Cortex of kidney (tissue), 1 donor: ENCODE data around the gene CACNA1A.
"Not testable (repeated sequence)": the region's sequence is repeated elsewhere in the genome, so short reads cannot be mapped to it uniquely, and the experiment has no call there.

Experiments
- DNase-seq: peaks from one replicate; lab custom pipeline; 2025; lab: John Stamatoyannopoulos, UW

The CACNA1A gene

DNA sequence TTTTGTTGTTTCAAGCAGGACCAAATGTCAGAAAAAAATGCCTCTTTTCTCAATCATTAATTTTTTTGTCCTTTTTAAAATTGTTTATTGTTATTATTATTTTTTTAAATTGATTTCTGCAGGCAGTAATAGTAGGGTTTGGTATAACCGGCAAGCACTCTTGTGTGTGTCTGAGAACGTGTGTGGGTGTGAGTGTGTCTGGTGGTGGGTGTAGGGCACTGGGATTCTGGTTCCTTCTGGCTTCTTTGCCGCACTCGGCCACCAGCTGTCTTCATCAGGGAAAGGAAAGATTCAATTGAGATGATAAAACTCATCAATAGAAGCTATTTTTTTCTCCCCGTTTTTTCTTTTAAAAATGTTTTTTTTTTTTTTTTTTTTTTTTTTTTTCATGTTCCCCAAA, 299.7 kb downstream of the CACNA1A start:
- no peak for DNase-seq

DNA sequence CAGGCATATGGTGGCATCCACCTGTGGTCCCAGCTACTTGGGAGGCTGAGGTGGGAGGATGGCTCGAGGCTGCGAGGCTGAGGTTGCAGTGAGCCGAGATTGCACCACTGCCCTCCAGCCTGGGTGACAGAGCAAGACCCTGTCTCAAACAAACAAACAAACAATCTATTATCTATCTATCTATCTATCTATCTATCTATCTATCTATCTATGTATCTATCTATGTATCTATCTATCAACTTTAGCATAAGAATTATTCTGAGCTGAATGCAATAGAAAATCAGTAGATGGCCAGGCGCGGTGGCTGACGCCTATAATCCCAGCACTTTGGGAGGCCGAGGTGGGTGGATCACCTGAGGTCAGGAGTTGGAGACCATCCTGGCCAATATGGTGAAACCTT, 304.2 kb downstream of the CACNA1A start:
- not testable (repeated sequence) for DNase-seq

DNA sequence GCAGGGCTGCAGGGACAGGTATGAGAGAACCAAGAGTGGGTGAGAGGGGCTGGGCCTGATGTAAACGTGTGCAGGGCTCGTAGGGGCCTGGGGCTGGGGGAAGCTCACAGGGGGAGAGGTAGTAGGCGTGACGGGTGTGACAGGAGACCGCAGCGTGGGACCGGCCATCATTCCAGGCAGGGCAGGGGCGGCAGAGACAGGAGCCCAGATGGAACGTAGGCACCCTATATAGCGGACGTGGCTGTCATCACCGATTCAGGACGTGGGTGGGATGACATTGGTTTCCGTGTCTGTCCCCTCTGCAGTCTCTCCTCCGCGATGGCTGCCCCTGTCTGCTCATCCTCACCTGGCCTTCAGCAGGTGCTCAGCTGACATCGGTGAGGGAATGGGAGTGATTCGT, 307.6 kb downstream of the CACNA1A start:
- no peak for DNase-seq

DNA sequence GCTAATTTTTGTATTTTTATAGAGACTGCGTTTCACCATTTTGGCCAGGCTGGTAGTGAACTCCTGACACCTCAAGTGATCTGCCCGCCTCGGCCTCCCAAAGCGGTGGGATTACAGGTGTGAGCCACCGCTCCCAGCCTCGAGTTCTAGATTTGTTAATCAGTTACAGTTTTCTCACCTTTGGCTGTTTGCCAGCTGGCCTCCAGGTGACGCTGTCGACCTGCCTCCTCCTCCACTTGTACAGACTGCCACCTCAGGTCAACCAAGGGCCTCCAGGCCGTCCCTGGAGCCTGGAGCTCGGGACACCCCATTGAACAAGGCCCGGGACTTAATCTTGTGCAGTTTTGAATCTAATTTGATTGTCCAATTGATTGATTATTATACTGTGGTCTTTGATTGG, 310.6 kb downstream of the CACNA1A start:
- DNase-seq, result no peak

DNA sequence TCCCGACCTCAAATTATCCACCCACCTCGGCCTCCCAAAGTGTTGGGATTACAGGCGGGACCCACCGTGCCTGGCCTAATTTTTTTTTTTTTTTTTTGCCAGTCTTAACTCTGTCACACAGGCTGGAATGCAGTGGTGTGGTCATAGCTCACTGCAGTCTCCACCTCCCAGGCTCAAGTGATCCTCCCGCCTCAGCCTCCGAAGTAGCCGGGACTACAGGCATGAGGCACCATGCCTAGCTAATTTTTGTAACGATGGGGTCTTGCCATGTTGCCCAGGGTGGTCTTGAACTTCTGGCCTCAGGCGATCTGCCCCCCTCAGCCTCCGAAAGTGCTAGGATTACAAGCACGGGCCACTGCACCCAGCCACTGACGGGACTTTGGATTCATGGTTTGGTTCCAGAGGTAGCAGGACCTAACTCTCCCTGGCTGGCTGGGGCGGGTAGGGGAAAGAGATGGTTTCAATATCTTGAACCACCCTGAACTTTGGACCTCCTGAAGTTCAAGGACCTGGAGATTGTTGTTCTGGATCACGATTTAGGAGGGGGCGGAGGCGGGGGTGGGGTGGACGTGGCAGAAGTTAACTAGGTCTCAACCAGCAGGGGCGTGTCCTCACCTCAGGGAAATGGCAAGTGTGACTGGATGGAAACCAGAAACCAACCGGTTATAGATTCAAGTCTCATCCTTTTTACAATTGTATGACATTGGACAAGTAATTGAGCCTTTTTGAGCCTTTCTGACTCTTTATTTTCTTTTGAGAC, 315.3 kb downstream of the CACNA1A start:
- DNase-seq, result no peak

DNA sequence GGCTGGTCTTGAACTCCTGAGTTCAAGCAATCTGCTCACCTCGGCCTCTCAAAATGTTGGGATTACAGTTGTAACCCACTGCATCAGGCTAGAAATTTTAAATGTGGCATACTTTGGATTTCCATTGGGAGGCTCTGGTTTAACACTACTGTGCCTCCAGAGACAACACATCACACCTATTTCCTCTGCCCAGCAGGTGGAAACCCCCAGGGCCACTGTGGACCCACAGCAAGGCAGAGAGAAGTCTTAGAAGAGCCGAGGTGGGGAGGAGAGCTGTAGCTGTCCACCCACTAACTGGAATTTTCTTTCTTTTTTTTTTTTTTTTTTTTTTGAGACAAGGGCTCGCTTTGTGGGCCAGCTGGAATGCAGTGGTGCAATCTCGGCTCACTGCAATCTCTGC, 316.7 kb downstream of the CACNA1A start:
- no peak for DNase-seq

DNA sequence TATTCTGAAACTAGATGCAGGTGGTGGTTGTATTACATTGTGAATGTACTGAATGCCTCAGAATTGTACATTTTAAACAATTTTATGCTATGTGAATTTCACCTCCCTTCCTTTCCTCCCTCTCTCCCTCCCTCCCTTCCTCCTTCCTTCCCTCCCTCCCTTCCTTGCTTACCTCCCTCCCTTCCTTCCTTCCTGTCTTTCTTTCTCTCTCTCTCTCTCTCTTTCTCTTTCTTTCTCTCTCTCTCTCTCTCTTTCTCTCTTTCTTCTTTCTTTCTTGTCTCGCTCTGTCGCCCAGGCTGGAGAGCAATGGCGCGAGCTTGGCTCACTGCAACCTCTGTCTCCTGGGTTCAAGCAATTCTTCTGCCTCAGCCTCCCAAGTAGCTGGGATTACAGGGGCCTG, 318.9 kb downstream of the CACNA1A start:
- DNase-seq, result no peak

DNA sequence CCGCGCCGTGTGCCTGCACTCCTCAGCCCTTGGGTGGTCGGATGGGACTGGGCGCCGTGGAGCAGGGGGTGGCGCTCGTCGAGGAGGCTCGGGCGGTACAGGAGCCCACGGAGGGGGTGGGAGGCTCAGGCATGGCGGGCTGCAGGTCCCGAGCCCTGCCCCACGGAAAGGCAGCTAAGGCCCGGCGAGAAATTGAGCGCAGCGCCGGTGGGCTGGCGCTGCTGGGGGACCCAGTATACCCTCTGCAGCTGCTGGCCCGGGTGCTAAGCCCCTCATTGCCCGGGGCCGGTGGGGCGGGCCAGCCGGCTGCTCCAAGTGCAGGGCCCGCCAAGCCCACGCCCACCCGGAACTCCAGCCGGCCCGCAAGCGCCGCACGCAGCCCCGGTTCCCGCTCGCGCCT, 319.6 kb downstream of the CACNA1A start:
- DNase-seq, result not testable (repeated sequence)

DNA sequence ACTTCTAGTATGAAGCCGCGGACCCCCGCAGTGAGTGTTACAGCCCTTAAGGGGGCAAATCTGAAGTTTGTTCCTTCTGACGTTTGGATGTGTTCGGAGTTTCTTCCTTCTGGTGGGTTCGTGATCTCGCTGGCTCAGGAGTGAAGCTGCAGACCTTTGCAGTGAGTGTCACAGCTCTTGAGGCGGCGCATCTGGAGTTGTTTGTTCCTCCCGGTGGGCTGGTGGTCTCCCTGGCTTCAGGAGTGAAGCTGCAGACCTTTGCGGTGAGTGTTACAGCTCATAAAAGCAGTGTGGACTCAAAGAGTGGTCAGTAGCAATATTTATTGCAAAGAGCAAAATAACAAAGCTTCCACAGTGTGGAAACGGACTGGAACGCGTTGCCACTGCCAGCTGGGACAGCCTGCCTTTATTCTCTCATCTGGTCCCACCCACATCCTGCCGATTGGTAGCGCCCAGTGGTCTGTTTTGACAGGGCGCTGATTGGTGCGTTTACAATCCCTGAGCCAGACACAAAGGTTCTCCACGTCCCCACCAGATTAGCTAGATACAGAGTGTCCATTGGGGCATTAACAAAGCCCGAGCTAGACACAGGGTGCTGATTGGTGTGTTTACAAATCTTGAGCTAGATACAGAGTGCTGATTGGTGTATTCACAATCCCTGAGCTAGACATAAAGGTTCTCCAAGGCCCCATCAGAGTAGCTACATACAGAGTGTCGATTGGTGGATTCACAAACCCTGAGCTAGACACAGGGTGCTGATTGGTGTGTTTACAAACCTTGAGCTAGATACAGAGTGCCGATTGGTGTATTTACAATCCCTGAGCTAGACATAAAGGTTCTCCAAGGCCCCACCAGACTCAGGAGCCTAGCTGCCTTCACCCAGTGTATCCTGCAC, 320.3 kb downstream of the CACNA1A start:
- not testable (repeated sequence) for DNase-seq

DNA sequence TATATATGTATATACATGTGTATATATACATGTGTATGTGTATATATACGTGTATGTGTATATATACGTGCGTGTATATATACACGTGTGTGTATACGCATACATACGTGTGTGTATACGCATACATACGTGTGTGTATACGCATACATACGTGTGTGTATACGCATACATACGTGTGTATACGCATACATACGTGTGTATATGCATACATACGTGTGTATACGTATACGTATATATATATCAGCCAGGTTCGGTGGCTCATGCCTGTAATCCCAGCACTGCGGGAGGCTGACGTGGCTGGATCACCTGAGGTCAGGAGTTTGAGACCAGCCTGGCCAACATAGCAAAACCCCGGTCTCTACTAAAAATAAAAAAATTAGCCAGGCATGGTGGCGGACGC, 321.4 kb downstream of the CACNA1A start:
- DNase-seq, result not testable (repeated sequence)

DNA sequence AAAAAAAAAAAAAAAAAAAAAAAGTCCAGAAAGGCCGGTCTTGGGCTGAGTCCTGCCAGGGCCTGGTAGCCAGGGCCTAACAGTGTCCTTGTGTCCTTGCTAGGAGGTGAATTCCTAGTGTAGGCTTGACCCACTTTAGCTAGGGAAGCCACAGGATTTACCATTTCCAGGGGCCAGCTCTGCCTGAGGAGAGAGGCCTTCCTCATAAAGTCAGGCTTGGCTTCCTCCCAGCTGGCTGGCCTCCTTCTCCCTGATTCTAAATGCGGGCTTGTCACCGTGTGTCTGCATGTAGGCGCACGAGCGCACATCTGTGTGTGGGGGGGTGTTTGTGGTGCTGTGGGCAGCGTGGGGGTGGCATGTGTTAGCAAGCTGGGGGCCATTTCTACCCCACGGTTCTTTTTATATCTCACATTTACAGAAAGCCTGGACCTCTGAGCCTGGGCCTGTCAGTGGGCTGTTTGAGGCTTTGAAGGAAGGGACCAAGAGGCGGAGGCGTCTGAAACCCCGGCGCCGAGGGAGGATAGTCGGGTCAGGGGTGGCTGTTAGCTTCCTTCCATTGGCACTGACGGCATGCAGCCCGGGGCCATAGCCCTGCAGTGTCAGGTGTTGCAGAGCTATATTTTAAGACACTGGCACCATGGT, 324.4 kb downstream of the CACNA1A start:
- DNase-seq, result no peak

DNA sequence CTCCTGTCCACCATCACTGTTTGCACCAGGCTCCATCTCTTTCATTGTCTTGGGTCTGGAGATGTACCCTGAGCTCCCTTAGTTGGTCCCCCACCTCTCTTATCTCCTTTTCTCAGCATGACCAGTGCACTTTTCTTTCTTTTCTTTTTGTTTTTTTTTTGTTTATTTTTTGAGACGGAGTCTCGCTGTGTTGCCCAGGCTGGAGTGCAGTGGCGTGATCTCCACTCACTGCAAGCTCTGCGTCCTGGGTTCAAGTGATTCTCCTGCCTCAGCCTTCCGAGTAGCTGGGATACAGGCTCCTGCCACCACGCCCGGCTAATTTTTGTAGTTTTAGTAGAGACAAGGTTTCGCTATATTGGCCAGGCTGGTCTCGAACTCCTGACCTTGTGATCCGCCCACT, 328.0 kb downstream of the CACNA1A start:
- DNase-seq, result not testable (repeated sequence)

DNA sequence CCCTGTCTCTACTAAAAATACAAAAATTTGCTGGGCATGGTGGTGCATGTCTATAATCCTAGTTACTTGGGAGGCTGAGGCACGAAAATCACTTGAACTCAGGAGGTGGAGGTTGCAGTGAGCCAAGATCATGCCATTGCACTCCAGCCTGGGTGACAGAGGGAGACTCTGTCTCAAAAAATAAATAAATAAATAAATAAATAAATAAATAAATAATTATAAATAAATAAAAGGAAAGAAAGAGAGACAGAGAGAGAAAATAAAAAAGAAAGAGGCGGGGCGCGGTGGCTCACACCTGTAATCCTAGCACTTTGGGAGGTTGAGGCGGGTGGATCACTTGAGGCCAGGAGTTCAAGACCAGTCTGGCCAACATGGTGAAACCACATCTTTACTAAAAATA, 328.7 kb downstream of the CACNA1A start:
- not testable (repeated sequence) for DNase-seq

DNA sequence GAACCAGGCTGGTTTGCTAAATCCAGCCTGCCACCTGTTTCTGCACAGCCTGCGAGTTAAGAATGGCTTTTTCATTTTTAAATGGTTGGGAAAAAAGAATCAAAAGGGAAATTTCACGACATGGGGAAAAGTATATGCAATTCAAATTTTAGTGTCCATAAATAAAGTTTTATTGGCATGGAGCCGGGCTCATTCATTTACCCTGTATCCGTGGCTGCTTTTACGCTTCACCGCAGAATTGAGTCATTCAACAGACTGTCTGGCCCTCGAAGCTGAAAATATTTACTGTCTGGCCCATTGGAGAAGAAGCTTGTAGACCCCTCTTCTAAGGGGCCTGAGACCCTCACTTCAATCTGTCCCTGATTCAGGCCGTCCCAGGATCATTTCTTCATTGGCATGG, 329.9 kb downstream of the CACNA1A start:
- DNase-seq, result no peak

DNA sequence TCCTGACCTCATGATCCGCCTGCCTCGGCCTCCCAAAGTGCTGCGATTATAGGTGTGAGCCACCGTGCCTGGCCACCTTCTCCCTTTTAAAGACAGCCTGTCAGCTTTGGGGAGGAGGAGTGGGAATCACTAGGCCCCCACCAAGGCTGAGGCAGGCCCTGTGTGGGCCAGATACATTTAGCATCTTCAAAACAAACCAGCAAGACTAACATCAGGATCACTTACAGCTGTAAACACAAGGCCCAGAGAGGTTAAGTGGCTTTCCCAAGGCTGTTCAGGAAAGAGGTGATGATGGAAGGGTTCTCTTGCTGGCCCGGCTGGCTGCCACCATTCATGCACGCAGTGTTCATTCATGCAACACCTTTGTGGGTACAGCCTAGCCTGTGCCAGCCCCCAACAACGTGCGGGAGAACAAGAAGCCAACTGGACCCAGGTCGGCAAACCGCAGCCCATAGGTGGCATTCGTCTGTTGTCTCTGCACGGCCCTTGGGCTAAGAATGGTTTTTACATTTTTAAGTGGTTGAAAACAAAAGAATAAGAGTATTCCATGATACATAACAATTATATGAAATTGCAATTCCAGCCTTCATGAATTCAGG, 333.0 kb downstream of the CACNA1A start:
- DNase-seq, result no peak

DNA sequence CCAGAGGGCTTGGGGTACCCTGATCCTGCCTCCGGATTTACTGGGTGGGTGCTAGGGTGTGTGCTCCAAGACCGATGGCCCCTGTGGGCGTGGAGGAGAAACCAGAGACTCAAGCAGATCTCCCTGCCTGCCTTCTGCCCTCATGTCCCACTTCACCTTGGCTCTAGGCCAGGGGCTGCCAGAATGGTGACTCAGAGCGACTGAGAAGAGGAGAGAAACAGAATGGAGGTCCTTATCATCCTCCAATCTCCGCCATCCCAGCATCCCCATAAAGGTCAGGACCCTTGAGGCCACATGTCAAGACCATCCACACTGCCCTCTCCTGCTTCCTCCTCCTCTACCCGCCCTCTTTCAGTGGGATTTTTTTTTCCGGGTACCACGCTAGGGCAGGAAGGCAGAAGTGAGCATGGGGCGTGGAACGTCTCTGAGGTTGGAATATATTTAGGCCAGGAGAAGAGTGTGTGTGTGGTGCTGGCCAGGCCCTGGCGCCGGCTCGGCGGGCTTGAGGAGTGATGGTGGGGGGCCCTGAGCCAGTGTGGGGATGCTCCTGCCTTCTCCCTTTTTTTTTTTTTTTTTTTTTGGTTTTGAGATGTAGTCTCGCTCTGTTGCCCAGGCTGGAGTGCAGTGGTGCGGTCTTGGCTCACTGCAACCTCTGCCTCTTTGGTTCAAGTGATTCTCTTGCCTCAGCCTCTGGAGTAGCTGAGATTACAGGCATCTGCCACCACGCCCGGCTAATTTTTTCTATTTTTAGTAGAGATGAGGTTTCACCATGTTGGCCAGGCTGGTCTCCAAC, 333.7 kb downstream of the CACNA1A start:
- DNase-seq, result no peak

DNA sequence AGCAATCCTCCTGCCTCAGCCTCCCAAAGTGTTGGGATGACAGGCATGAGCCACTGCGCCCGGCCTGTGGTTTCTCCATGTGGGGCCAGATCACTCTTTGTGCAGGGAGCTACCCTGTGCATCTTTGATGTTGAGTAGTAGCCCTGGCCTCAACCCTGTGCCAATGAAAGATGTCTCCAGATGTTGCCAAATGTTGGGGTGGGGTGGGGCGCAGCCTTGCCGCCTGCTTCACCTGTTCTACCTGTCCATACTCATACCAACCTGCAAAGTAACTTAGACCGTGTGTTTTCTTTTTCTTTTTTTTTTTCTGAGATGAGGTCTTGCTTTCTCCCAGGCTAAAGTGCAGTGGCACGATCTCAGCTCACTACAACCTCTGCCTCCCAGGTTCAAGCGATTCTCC, 335.1 kb downstream of the CACNA1A start:
- no peak for DNase-seq

DNA sequence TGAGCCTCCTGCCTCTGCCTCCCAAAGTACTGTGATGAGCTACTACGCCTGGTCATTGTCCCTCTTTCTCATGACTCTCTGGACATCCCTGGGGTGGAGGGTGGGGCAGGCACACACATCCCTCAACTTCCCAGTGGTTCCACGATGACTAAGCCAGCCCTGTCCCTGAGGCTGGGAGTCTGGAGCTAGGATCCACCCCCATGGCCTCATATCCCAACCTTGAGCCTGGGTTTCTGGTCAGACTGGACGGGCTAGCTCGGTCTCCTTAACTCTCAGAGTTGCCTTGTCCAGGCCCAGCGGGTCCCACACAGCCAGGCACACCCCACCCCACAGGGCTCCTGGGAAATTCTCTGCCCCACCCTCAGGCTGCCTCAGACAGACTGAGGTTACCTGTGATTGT, 336.5 kb downstream of the CACNA1A start:
- DNase-seq, result no peak

DNA sequence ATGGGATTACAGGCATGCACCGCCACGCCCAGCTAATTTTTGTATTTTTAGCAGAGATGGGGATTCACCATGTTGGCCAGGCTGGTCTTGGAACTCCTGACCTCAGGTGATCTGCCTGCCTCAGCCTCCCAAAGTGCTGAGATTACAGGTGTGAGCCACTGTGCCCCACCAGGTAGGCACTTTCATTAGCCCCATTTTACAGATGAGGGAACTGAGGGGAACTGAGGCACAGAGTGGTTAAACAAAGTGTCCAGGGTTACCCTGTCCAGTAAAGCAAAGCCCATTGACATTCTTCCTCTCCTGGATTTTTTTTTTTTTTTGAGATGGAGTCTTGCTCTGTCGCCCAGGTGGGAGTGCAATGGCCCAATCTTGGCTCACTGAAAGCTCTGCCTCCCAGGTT, 340.1 kb downstream of the CACNA1A start:
- DNase-seq, result not testable (repeated sequence)

DNA sequence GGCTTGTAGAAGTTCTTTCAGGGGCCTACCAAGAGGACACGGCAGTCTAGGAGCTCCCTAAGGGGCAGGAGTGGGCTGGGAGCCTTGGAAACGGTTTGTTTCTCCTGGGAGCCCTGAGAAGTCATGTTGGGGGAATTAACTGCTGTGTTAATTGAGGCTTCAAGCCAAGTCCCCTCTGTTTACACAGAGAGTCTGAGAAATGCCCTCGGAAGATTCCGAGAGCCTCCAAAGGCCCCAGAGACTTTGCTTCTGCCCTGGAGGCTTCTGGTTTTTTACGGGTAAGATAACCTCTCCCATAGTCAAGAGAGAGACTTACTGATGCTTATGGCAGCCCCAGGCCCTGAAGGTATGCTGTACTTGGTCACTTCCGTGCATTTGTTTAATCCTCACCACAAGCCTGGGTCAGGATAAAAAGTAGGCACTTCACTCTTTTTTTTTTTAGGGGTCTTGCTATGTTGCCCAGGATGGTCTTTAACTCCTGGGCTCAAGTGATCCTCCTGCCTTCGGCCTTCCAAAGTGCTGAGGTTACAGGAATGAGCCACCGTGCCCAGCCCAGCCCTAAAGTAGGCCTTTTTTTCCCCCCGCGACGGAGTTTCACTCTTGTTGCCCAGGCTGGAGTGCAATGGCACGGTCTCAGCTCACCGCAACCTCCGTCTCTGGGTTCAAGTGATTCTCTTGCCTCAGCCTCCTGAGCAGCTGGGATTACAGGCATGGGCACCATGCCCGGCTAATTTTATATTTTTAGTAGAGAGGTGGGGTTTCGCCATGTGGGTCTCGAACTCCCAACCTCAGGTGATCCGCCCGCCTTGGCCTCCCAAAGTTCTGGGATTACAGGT, 340.9 kb downstream of the CACNA1A start:
- no peak for DNase-seq
